Left ventricle myocardium superior (tissue), 1 donor: ENCODE data around the gene FRS3. TPM values are rescaled to one million over a fixed set of nuclear protein-coding genes. Genes with fewer than 3 reads are reported as not detected.

Experiments used
- ATAC-seq: fragments of 200-7000 bp; cut with Tn5 transposase; one replicate; pipeline ENCODE4 v1.9.1; 2020; ENCODE audit warnings: mild to moderate bottlenecking, moderate library complexity
- DNase-seq: peaks from one replicate; pipeline ENCODE4 v3.0.0-alpha.2; 2020
- intact Hi-C: fragments of 100-400 bp; cut with micrococcal nuclease; formaldehyde crosslinking; loops from one replicate; pipeline ENCODE4 v1.11.0; 2022
- total RNA-seq: library from RNA; stranded (reverse); fragmentation: NEBNext Ultra II Directional; extraction: Animal tissue kit (Norgen Biotek cat#: 25700); gene quantifications from one replicate; pipeline ENCODE4 v1.2.1, GENCODE V29; 2021
- donor health status: DM: no; HTN: yes; CAD: no; lungs with severe emphysema.

Gene FRS3
- total RNA-seq, 1 donor from 2014 or later: 5.2 TPM

- intact Hi-C loops: no loop called here
- DNase-seq: no peak
Measured at GRCh38 chr6:41798901-41799558, 19.3 kb upstream of the FRS3 start.

GRCh38 chr6:41796474-41796873 lies 16.8 kb upstream of the FRS3 start:
- intact Hi-C loops: no loop called here
- ATAC-seq (no peak), DNase-seq (no peak)

More at GRCh38 chr6:41798901-41799558, 19.3 kb upstream of the FRS3 start:
- ATAC-seq: no peak

GRCh38 chr6:41791984-41792383 lies 12.3 kb upstream of the FRS3 start:
- intact Hi-C loops: loop anchor here (5.0 kb wide), 1 partner anchor 130 kb away; the partner anchor contains the start of genes BYSL and MED20
- no peak for DNase-seq

GRCh38 chr6:41791305-41791704 lies 11.6 kb upstream of the FRS3 start:
- DNase-seq: no peak
- intact Hi-C loops: loop anchor here (5.0 kb wide), 1 partner anchor 131 kb away; the partner anchor contains the start of genes BYSL and MED20
- ATAC-seq: no peak

More at GRCh38 chr6:41791984-41792383, 12.3 kb upstream of the FRS3 start:
- ATAC-seq: no peak

GRCh38 chr6:41790045-41790444 lies 10.3 kb upstream of the FRS3 start:
- ATAC-seq (no peak), DNase-seq (no peak)
- intact Hi-C loops: loop anchor here (5.0 kb wide), 1 partner anchor 132 kb away; the partner anchor contains the start of genes BYSL and MED20

GRCh38 chr6:41789390-41789724 lies 9.7 kb upstream of the FRS3 start:
- intact Hi-C loops: loop anchor here (10.0 kb wide), 1 partner anchor 255 kb away; no protein-coding TSS in a partner anchor
- DNase-seq (no peak), ATAC-seq (no peak)

GRCh38 chr6:41787219-41787917 lies 7.7 kb upstream of the FRS3 start, which contains the start of gene TOMM6:
TSS of gene TOMM6 (plus strand) at chr6:41787694. CDS start at chr6:41787698, 4 bp downstream.
- DNase-seq (peak; percentile 97), ATAC-seq (peak; percentile 84)
- intact Hi-C loops: loop anchor here (10.0 kb wide), 1 partner anchor 257 kb away; no protein-coding TSS in a partner anchor

- intact Hi-C loops: loop anchor here (10.0 kb wide), 1 partner anchor 258 kb away; no protein-coding TSS in a partner anchor
- DNase-seq (peak; percentile 96), ATAC-seq (peak; percentile 90)
Measured at GRCh38 chr6:41786451-41787218, 6.9 kb upstream of the FRS3 start.

- DNase-seq (peak; percentile 64), ATAC-seq (peak; percentile 11)
- intact Hi-C loops: loop anchor here (10.0 kb wide), 1 partner anchor 259 kb away; no protein-coding TSS in a partner anchor
Measured at GRCh38 chr6:41785689-41786450, 6.2 kb upstream of the FRS3 start.

- intact Hi-C loops: loop anchor here (10.0 kb wide), 1 partner anchor 260 kb away; no protein-coding TSS in a partner anchor
- peak; percentile 75 for DNase-seq
- peak; percentile 6 for ATAC-seq
Measured at GRCh38 chr6:41785254-41785653, 5.6 kb upstream of the FRS3 start.

- intact Hi-C loops: loop anchor here (10.0 kb wide), 1 partner anchor 260 kb away; no protein-coding TSS in a partner anchor
- DNase-seq: no peak
- ATAC-seq: no peak
Measured at GRCh38 chr6:41784581-41785171, 5.0 kb upstream of the FRS3 start.

- intact Hi-C loops: loop anchor here (10.0 kb wide), 1 partner anchor 262 kb away; no protein-coding TSS in a partner anchor
- DNase-seq: no peak
- no peak for ATAC-seq
Measured at GRCh38 chr6:41783106-41783780, 3.5 kb upstream of the FRS3 start.

GRCh38 chr6:41781366-41781730 lies 1.6 kb upstream of the FRS3 start:
- ATAC-seq (peak; percentile 1), DNase-seq (no peak)
- intact Hi-C loops: loop anchor here (10.0 kb wide), 1 partner anchor 263 kb away; no protein-coding TSS in a partner anchor

- ATAC-seq: peak; percentile 65
- peak; percentile 71 for DNase-seq
- intact Hi-C loops: loop anchor here (10.0 kb wide), 1 partner anchor 264 kb away; no protein-coding TSS in a partner anchor
Measured at GRCh38 chr6:41780551-41781365, 1.1 kb upstream of the FRS3 start, which contains the start of gene PRICKLE4. TSS of gene PRICKLE4 (plus strand) at chr6:41780782. CDS start at chr6:41783474, 2,692 bp downstream.

GRCh38 chr6:41779336-41779735 lies 364 bp downstream of the FRS3 start:
- intact Hi-C loops: no loop called here
- ATAC-seq: no peak
- DNase-seq: no peak

- no peak for DNase-seq
- ATAC-seq: no peak
- intact Hi-C loops: no loop called here
Measured at GRCh38 chr6:41778895-41779294, 805 bp downstream of the FRS3 start.
